Endometrial microvascular endothelial cells (primary cell): ENCODE measurements around the gene PDCL3. TPM values are rescaled to one million over a fixed set of nuclear protein-coding genes. Genes with fewer than 3 reads are reported as not detected.

Experiments
- in situ Hi-C: cut with HindIII; loops from 2 replicates; pipeline ENCODE4 v1.10.0; 2017; ENCODE audit warnings: low sequenced_read_pairs, low pct_unique_long_range_greater_than_20kb; ENCODE audit errors: inconsistent ontology term
- total RNA-seq: library from RNA; depleted of rRNA; stranded (reverse); fragments of >200 nt; gene quantifications from one replicate; pipeline ENCODE4 v1.2.3, GENCODE V29; 2015; ENCODE audit errors: inconsistent ontology term

Gene PDCL3
- total RNA-seq, 1 donor from 2014 or later, result 34.8 TPM

DNA sequence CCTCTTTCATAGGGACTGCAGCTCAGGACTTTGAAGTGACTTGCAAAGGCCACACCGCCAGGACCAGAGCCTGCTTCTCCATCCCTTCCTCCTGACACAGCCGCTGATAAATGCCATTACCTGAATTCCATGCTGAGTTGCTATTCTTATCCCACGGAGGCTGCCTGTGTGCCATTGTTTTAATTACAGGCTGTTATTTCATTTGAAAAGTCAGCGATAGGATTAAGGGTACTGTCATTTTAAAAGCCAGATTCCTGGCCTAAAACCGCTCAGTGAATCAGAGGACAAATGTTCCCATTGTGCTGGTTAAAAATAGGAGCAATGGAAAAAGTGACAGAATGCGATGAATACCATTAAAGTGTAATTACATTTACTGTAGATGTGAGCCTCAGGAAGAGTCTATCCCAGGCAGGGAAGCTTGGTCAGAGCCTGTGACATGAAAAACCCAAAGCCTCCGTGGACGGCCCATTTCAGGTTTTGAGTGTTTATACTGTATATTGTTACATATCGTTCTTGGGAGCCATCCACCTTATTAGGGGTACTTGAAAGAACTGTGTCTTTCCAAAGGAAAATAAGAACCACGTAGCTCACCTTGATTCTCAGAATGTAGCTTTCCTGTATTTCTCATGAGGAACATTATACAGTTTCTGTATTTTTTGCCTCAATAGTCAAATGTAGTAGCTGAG lies 41.3 kb downstream of the PDCL3 start:
- in situ Hi-C loops, result no loop called here

DNA sequence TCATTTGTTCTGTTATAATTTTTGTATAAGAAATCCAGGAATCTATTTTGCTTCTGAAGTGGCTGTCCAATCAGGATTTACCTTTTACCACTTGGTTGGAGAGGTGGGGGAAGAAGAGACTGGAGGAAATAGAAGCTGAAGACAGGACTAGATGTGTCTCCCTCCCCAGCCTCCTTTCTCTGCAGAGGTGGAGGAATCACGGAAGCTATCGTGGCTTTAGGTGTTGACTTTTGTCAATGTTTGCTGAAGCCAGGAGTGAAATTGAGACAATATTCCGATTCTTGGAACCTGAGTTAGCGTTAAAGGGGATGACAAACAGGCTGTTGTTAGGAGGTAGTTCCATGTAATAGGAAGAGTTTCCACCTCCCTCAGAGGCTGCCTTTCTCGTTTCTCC lies 43.5 kb downstream of the PDCL3 start:
- in situ Hi-C loops, result no loop called here

DNA sequence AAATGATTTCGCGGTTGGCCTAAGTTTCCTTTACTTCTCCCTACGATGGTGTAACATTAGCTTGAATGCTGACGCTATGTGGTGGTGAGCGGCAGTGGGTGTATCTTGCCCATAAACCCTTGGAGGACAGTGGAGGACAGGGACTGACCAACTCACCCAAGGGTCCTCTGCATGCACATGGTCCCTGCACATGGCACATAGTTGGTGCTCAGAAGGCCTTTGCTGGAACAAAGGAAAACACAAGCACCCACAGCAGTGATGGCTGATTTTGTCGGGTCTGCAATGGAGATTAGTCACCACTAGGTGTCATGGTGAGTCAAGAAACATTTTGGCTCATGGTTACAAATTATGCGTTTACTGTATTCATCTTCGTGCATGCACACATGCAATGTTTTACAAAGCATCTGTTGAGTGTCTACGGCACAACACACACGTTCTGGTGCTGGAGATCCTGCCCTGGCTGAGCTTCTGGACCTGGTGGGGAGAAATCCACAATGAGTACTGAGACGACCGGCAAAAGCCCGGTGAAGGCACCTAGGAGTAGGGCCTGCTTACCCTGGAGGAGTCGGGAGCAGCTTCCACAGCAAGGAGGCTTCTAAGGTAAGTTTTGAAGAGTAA lies 44.0 kb downstream of the PDCL3 start:
- in situ Hi-C loops, result no loop called here

DNA sequence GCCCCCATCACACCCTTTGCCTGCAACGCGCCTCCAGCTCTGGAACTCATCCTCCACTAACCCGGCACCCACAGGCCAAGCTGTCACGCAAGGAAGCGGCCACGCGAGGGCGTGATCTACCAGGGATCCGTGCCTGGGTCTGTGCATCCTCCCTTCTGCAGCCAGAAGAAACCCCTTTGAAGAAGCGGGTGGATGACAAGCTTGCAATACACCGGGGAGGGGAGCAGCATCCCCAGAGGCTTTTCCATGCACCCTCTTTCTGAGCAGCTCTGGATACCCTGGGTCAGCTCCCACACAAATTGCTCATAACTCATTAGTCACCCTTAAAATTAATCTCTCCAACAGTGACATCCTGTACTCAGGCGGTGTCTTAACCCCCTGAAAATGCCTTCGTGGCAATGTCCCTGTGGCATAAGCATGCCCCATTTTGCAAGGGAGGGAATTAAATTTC lies 47.6 kb downstream of the PDCL3 start:
- in situ Hi-C loops, result no loop called here

DNA sequence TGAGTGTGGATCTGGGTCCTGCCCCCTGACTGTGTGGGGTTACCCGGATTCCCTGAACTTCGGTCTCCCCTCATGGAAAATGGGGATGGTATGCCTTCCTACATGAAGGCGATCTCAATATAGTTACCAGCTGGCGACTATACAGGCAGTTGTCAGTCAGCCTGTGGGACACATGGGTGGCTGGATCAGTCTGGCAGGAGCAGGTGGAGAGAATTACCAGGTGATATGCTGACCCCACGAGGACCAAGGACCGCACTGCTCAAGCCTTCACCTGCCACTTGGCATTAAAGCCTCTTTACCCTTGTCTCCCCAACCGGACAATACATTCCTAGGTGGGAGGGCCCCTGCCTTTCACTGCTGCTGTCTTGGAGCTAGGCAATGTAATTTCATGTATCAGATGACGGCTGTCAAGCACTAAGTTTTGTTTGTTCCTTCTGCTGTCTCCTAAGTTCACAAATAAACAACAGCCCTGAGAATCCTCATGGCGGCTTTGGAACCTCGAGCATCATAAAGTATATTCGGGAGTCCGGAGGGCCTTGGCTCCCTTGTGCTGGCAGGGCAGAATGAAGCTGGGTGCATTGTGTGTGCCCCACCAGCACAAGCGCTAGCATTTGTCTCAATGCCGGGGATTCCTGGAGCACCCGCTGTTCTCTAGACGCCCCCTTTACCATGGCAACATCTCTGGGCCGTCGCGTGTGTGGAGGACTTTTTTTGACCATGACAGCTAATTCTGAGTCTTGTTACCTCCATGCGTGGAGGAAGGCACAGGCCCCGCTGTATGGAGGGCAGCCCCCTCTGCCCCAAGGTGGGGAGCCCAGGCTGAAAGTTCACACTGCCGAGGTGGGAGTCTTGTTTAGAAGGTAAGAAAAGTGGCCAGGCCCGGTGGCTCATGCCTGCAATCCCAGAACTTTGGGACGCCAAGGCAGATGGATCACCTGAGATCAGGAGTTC lies 48.6 kb downstream of the PDCL3 start:
- in situ Hi-C loops, result no loop called here

DNA sequence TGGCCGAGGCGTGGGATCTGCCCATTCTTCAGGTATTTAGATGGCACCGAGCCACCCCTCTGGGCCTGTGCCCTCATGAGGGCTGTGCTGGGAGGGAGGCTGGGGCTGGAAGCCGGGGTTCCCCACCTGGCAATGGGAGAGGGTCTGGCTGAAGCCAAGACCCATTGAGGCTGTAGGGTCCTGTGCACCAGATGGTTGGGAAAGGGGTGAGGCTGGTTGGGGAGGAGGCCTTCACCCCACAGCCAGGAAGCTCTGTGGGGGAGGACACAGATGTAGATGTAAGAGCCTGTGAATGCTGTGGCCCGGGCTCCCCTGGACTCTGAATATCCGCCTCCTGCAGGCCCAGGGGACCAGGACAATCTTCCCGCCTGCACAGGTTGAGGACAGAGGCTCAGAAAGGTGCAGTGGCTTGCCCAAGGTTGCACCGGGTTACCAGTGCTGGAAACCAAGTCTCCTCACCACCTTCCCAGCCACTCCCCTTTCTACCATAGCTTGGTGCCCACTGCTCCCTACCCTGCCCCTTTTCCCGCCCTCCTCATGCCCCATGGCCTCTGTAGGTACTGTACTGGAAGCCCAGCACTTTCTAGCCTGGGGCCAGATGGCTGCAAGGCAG lies 49.7 kb downstream of the PDCL3 start:
- in situ Hi-C loops, result no loop called here

DNA sequence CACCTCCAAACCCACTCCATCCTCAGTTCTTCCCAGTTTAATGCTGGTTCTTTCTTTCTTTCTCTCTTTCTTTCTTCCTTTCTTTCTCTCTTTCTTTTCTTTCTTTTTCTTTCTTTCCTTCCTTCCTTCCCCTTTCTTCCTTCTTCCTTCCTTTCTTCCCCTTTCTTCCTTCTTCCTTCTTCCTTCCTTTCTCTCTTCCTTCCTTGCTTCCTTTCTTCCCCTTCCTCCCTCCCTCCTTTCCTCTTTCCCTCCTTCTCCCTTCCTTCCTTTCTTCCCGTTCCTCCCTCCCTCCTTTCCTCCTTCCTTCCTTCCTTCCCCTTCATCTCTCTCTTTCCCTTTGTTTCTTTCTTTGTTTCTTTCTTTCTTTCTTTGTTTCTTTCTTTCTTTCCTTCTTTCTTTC lies 50.9 kb downstream of the PDCL3 start:
- in situ Hi-C loops, result no loop called here

DNA sequence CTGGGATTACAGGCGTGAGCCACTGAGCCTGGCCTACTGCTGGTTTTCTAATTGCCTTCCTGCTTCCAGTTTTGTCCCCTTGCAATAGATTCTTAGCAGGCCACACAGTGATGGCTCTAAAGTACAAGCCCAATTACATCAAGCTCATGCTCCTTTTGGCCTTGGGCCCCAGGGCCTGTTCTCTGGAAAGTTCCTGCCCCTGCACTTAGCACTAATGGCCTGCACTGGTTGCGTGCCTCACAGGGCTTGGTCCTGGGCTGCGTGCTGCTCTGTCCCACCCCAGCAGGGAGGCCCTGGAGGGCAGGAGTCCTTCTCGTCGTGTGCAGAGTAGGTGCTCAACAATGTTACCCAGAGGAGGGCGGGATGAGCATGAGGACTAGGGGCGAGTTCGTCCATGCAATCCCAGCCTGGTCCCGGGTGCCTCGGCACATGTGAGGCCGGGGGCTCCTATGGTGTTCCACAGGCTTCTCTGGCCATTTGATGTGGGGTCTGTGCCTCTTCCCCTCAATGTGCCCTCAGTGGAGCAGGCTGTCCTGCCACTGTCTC lies 51.7 kb downstream of the PDCL3 start:
- in situ Hi-C loops, result no loop called here

DNA sequence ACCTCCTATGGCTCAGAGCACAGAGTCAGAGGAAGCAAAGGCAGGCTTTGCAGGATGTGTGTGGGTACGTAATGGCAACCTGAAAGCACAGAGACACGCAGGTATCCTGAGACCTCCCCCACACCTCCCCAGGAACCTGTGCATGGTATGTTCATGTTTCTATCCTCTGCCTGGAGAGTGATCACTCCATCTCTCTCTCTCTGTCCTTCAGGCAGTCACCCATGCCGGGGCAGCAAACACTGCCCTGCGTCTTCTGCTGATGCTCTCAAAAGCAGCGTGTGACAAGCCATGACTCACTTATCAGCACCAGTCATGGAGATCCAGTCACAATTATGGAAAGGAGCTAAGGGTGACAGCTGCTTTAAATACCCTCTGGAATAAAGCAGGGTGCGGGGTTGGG lies 52.7 kb downstream of the PDCL3 start:
- in situ Hi-C loops, result no loop called here

DNA sequence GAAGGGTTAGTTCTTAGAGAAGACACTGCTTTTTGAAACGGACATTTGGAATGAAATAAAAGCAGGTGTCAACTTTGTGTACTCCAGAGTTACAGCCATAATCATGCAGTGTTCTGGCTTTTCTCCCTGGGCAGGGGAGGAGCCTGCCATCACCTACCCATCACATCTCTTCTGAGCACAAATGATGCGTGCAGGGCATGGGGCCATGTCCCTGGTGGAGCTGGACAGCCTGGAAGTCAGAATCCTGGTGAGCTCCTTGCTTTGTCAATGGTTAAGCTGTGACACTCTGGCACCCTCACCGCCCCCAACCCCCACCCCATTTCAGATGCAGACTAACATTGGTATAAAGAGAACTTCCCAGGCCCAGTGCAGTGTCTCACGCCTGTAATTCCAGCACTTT lies 53.1 kb downstream of the PDCL3 start:
- in situ Hi-C loops, result no loop called here

DNA sequence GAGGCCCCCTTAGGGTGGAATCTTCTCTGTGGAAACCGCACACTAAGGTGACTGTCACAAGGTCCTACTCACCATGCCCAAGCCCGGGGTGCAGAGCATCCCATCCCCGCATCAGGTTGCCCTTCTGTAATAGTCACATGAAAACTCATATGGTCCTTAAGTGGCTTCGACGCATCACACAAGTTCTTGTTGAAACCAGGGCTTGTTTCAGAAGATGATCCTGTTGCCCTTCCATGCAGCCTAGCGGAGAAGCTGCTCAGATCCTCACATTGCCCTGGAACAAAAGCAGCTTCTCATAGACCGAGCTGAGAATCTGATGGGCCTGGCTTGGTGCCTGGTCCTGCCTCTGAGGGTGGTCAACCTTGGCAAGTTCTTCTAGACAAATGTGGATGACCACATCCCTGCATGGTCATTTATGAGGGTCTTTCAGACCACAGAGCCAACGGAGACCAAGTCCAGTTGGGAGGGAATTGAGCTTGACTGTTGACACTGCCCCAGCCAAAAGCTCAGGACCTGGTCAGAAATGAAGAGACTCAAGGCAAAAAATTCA lies 54.1 kb downstream of the PDCL3 start:
- in situ Hi-C loops, result no loop called here

DNA sequence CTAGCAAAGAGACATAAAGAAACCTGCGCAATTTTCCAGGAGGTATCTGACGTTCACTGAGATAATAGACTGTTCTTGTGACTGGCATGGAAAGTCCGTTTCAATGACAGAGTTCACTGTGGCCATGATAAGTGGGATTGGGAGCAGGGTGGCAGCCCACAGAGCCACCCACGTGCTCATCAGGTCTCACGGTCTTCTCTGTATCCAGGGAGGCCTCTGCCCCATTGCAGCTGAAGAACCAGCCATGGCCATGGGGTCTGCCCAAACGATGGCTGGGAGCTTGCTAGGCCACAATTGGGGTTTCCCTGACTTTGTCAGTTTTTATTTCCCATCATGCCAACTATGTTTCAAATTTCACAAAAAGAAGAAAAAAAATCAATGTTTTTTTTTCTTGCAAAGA lies 57.2 kb downstream of the PDCL3 start:
- in situ Hi-C loops, result no loop called here

DNA sequence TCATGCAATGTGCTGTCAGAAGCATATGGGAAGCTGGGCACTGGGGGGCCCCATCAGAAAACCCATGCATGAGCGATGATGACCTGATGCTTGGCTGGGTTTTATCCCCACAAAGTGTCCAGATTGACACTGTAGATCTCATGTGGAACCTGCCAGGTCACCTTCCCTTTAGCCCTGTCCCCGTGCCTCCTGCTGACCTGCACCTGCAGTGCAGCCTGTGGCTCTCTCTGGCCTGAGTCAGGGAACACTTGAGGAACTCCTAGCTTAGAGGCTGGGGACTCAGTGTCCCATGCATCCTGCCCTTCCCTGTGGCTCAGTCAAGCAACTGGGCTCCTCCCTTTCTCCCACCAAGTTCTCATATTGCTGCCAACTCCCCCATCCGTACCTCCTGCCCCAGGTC lies 57.7 kb downstream of the PDCL3 start:
- in situ Hi-C loops, result no loop called here

DNA sequence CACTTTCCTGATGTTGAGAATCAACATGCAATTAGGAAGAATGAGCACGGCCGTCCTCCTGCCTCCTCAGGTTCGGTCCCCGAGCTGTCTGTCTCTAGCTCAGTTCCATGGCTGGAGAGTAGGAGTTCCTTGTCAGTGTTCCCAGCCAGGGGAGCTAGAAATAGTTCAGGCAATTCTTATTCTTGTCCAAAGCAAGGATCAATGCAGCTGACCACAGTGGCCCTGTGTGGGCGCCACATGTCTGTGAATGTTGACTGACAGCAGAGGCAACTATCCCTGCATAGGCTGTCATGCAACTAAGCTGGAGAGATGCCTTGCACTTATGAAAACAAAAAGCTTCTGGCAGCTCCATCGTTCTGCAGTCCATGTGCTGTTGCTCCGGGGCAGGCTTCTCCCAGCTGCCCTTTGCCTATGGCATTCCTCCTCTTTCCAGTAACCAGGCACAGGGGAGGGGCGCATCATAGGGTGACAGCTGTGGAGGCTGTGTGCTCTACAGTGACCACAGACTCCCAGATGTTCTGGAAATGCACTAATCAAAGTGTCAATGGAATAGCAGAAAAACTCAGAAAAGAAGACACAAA lies 58.7 kb downstream of the PDCL3 start:
- in situ Hi-C loops, result no loop called here

DNA sequence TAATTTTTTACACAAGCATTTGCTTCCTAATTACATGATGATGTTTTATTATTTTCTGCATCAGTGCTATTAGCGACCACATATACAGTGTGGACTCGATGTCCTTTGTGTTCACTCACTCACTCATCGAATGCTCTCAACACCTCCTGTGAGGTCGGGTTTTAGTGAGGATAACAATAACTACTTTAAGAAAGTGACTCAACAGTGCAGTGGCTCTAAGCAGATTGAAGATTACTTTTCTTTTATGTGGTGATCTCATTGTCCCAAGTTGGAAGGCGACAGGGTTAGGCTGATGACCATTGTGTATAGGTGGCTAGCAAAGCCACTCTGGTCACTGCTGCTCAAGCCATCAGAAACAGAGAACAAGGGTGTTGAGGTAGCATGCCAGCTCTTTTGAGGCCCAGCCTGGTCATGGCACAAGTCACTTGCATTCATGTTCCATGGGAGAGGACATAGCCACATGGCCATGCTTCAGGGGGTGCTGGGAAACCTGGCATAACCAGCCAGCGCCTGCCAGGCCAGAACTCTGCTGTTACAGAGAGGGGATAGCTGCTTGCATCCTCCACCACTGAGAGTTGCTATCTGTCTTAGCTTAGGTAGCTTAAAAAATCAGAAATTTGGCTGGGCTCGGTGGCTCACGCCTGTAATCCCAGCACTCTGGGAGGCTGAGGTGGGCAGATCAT lies 60.4 kb downstream of the PDCL3 start:
- in situ Hi-C loops, result no loop called here

DNA sequence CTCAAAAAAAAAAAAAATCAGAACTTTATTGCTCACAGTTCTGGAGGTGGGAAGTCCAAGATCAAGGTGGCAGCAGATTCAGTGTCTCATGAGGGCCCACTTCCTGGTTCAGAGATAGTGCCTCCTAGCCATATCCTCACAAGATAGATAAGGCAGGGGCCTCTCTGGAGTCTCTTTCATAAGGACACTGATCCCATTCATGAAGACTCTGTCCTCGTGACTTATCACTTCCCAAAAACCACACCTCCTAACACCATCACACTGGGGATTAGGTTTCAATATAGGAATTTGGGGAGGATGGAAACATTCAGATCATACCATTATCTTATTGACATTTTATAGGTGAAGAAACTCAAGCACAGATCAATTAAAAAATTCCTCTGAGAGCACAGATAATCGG lies 61.1 kb downstream of the PDCL3 start:
- in situ Hi-C loops, result no loop called here

DNA sequence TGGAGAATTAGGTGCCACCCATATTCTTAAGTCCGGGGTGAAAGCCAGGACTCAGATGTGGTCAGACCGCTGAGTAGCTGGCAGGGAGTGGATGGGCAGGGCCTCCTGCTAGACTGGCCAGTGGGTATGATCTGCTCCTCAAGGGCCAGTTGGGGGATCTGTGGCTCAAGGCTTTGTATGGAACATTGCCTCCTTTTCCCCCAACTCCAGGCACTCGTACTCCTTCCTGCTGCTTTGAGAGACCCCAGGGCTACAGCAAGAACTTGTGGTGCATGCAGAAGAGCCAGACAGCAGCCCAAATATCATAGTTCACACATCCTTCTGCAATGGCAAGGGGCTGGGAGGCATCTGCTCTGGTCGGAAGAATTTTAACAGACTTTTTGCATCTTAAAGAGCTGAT lies 61.7 kb downstream of the PDCL3 start:
- in situ Hi-C loops, result no loop called here

DNA sequence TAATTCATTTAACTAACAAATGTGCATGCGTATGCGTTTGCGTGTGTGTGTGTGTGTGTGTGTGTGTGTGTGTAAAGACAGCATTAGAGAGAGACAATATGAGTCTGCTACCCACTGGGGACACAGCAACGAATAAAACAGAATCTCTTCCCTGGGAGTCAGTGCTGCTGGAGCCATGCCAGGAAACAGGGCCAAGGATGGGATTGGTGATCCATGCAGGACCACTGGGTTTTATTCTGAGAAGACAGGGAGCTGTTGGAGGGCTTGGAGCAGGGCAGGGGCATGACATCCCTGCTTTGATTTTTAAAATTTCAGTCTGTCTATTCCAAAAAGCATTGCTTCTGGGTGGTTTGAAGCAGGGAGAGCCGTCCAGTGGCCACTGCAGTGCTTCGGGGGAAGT lies 62.9 kb downstream of the PDCL3 start:
- in situ Hi-C loops, result no loop called here
